Vagina (tissue), 2 donors: ENCODE results near the gene MRPL37.

ENCODE experiments used
- CTCF ChIP-seq, 3 experiments: fragments of 450-650 bp in 2 of 3; fragments of 200-600 bp in 1 of 3; sonication (generic) in 1 of 3; IDR thresholded peaks; one replicate each; pipeline ENCODE4 v1.5.1; 2017 to 2019; ENCODE audit warnings: antibody characterized with exemption in 3 of 3, mild to moderate bottlenecking in 2 of 3, moderate library complexity in 2 of 3
- POLR2A ChIP-seq, 2 donors: fragments of 450-650 bp; IDR thresholded peaks; one replicate each; pipeline ENCODE4 v1.6.1; 2017; ENCODE audit warnings: antibody characterized with exemption in 2 of 2, mild to moderate bottlenecking in 2 of 2, moderate library complexity in 2 of 2
- POLR2AphosphoS5 ChIP-seq, 2 donors: sonication (generic); formaldehyde crosslinking; IDR thresholded peaks; one replicate each; pipeline ENCODE4 v1.9.0; 2017; ENCODE audit warnings: antibody characterized with exemption in 2 of 2, mild to moderate bottlenecking in 2 of 2, low read depth in 1 of 2; ENCODE audit not compliant: insufficient read depth in 1 of 2

- no peak for TF ChIP-seq POLR2A (IDR thresholded peaks at IDR 0.05)
- no peak for TF ChIP-seq POLR2AphosphoS5 (IDR thresholded peaks at IDR 0.05; ENCODE audit: insufficient read depth in 1 of 2, low read depth in 1 of 2)
- TF ChIP-seq CTCF (IDR thresholded peaks at IDR 0.05), result no peak
Measured at GRCh38 chr1:54222711-54223110, 22.7 kb downstream of the MRPL37 start.
